H1 (cell line): ENCODE measurements around the gene SH3YL1. TPM values are rescaled to one million over a fixed set of nuclear protein-coding genes. Genes with fewer than 3 reads are reported as not detected.

Experiments
- KDM5A ChIP-seq: fragments of 200-600 bp; IDR thresholded peaks from 2 replicates; pipeline ENCODE4 v1.7.1; 2012; ENCODE audit warnings: mild to moderate bottlenecking, low read length, inconsistent platforms, mixed read lengths
- SIX5 ChIP-seq: IDR thresholded peaks from 2 replicates; pipeline ENCODE4 v1.6.1; 2011; ENCODE audit warnings: mild to moderate bottlenecking, low read depth, low read length
- TEAD4 ChIP-seq: IDR thresholded peaks from 2 replicates; pipeline ENCODE4 v1.6.1; 2012; ENCODE audit warnings: low read depth, low read length, inconsistent platforms, mixed read lengths
- polyA plus RNA-seq, 7 experiments: library from polyadenylated mRNA; depleted of rRNA in 3 of 7; stranded (reverse) in 5 of 7; unstranded in 2 of 7; fragments of >200 nt in 5 of 7; fragments of 200-250 nt in 2 of 7; gene quantifications; 1 replicate in 5 of 7; 2 replicates in 1 of 7; 4 replicates in 1 of 7; pipeline versions ENCODE4 v1.2.1 to v1.2.3, GENCODE V29; 2011 to 2013; ENCODE audit warnings: missing spikeins in 2 of 7, mixed read lengths in 2 of 7
- total RNA-seq: library from RNA; stranded (reverse); fragmentation: NEBNext Ultra II Directional; extraction: Animal tissue kit (Norgen Biotek cat#: 25700); gene quantifications from 2 replicates; pipeline ENCODE4 v1.2.1, GENCODE V29; 2021

Gene SH3YL1
- total and polyA plus RNA-seq, 2 of the 8 experiments (the other 6 are each of a cell fraction or from before 2014, with no cell fraction given): 13.6 to 37.2 TPM

GRCh38 chr2:263022-263738, 652 bp downstream of the SH3YL1 start (continued):
- TF ChIP-seq KDM5A (no peak), SIX5 (no peak), TEAD4 (0 out of 2 replicates have a peak, but pooled peaks have one; percentile 31)
